Measurements from ENCODE around the gene SMARCC2. TPM values are rescaled to one million over a fixed set of nuclear protein-coding genes. Genes with fewer than 3 reads are reported as not detected.
A peak's percentile ranks its signal among the peaks of the same experiment; 100 is the strongest.

SMARCC2 gene
- total and polyA plus RNA-seq, 9 of the 15 experiments (the other 6 are each of a cell fraction or from before 2014, with no cell fraction given), result 11.9 to 86.0 (median 36.6) TPM

GRCh38 chr12:56193025-56193578, 3.8 kb upstream of the SMARCC2 start (continued):
- TF ChIP-seq THRB (CRISPR knock-in tag; conservative IDR thresholded peaks at IDR 0.05) (no peak), GTF2A2 (tag; IDR thresholded peaks at IDR 0.05) (no peak), PHB2 (IDR thresholded peaks at IDR 0.05; ENCODE audit: low read depth) (peak; percentile 58; the same call in 1 of the 2 replicates), FOXP4 (CRISPR knock-in tag; IDR thresholded peaks at IDR 0.05; ENCODE audit: borderline replicate concordance) (no peak), RCOR1 (IDR thresholded peaks at IDR 0.05; ENCODE audit: borderline replicate concordance in 1 of 2, low read depth in 2 of 2, low read length in 2 of 2) (0 out of 4 replicates have a peak, but pooled peaks of 1 of the 2 experiments have one; percentile 14), ZNF140 (CRISPR knock-in tag; IDR thresholded peaks at IDR 0.05) (no peak), EP400 (IDR thresholded peaks at IDR 0.05) (peak; percentile 25; the same call in 1 of the 2 replicates), HNRNPUL1 (IDR thresholded peaks at IDR 0.05; ENCODE audit: low read length) (no peak), SRSF3 (IDR thresholded peaks at IDR 0.05; ENCODE audit: insufficient read depth, low read length) (no peak), ZNF507 (tag; conservative IDR thresholded peaks at IDR 0.05) (no peak), ATF2 (CRISPR knock-in tag; IDR thresholded peaks at IDR 0.05) (no peak), ZNF217 (CRISPR knock-in tag; IDR thresholded peaks at IDR 0.05) (no peak), TAF9B (IDR thresholded peaks at IDR 0.05; ENCODE audit: partially characterized antibody) (no peak), ZNF143 (CRISPR knock-in tag; IDR thresholded peaks at IDR 0.05) (no peak), CREBBP (IDR thresholded peaks at IDR 0.05; ENCODE audit: low read depth, low read length) (no peak), YY1 (IDR thresholded peaks at IDR 0.05; ENCODE audit: borderline replicate concordance in 1 of 3, control insufficient read depth in 1 of 3, extremely low read depth in 1 of 3, insufficient read depth in 3 of 3, insufficient read length in 1 of 3, insufficient replicate concordance in 2 of 3, low read depth in 1 of 3, low read length in 2 of 3) (peak; percentile 38 to 95 (median 83)), PML (IDR thresholded peaks at IDR 0.05; ENCODE audit: low read length) (no peak), ZNF766 (CRISPR knock-in tag; conservative IDR thresholded peaks at IDR 0.05) (0 out of 2 replicates have a peak, but pooled peaks have one; percentile 37), PHF20 (IDR thresholded peaks at IDR 0.05; ENCODE audit: partially characterized antibody) (peak; percentile 53), ZNF395 (CRISPR knock-in tag; IDR thresholded peaks at IDR 0.05) (peak; percentile 70; the same call in 1 of the 2 replicates)

All from K562 (cell line).